Stimulated activated naive B cell treated with anti-CD40 and anti-IgM and Interleukin-4, amounts not matched to agents 10 μg/mL and 1 μg/mL and 100 μg/mL, for 72 hours (primary cell): ENCODE results near the gene SBF2.

ENCODE experiments used
- ATAC-seq, 2 donors: fragments of 150-1000 bp; cut with Tn5 transposase; replicated peaks; 2 replicates each; pipeline ENCODE4 v1.10.0; 2021; ENCODE audit warnings: moderate library complexity in 1 of 2
- DNase-seq: peaks from one replicate; pipeline ENCODE4 v3.0.0; 2021
- H3K27ac Mint-ChIP-seq: one replicate; pipeline ENCODE4 v1.8.0; 2022; ENCODE audit warnings: mild to moderate bottlenecking, mixed read lengths
- H3K27me3 Mint-ChIP-seq, 2 donors: one replicate each; pipeline ENCODE4 v1.8.0; 2022; ENCODE audit warnings: mixed read lengths in 2 of 2
- H3K36me3 Mint-ChIP-seq, 2 donors: one replicate each; pipeline ENCODE4 v1.8.0; 2022; ENCODE audit warnings: mixed read lengths in 2 of 2, mild to moderate bottlenecking in 1 of 2
- H3K4me1 Mint-ChIP-seq, 2 donors: one replicate each; pipeline ENCODE4 v1.8.0; 2022; ENCODE audit warnings: mixed read lengths in 2 of 2, mild to moderate bottlenecking in 1 of 2
- H3K4me3 Mint-ChIP-seq, 2 donors: one replicate each; pipeline ENCODE4 v1.8.0; 2022; ENCODE audit warnings: mild to moderate bottlenecking in 2 of 2, mixed read lengths in 2 of 2, moderate library complexity in 1 of 2
- H3K9me3 Mint-ChIP-seq, 2 donors: one replicate each; pipeline ENCODE4 v1.8.0; 2022; ENCODE audit warnings: mixed read lengths in 2 of 2, mild to moderate bottlenecking in 1 of 2

Gene SBF2

GRCh38 chr11:10309163-10310093, 15.4 kb upstream of the SBF2 start:
- H3K27ac Mint-ChIP-seq = no peak overlapping the region
- H3K9me3 Mint-ChIP-seq = no peaks in the 10 kb centered on the region
- H3K27me3 Mint-ChIP-seq = peaks cover 11 to 17% of the 10 kb centered on the region in 2 donors
- H3K36me3 Mint-ChIP-seq = peaks cover 0 to 6% of the 10 kb centered on the region in 2 donors
- DNase-seq (no peak), ATAC-seq (no peak)
- H3K4me1 Mint-ChIP-seq = peaks cover 38 to 63% of the 10 kb centered on the region in 2 donors
- H3K4me3 Mint-ChIP-seq = no peak overlapping the region

GRCh38 chr11:10308201-10308954, 14.4 kb upstream of the SBF2 start:
- Mint-ChIP-seq H3K27ac (peak overlapping the region; percentile 97), H3K4me1 (peaks cover 45 to 69% of the 10 kb centered on the region in 2 donors), H3K27me3 (peaks cover 11 to 17% of the 10 kb centered on the region in 2 donors), H3K36me3 (peaks cover 0 to 6% of the 10 kb centered on the region in 2 donors), H3K9me3 (no peaks in the 10 kb centered on the region), H3K4me3 (peak overlapping the region; percentile 94 to 96)
- ATAC-seq = no peak
- DNase-seq = no peak

GRCh38 chr11:10307400-10308200, 13.6 kb upstream of the SBF2 start:
- Mint-ChIP-seq H3K4me1 (peaks cover 49 to 73% of the 10 kb centered on the region in 2 donors), H3K27me3 (peaks cover 11 to 17% of the 10 kb centered on the region in 2 donors)

GRCh38 chr11:10307022-10307399, 13.0 kb upstream of the SBF2 start:
- Mint-ChIP-seq H3K4me1 (peaks cover 51 to 79% of the 10 kb centered on the region in 2 donors), H3K4me3 (peak overlapping the region; percentile 94 to 96), H3K27me3 (peaks cover 14 to 20% of the 10 kb centered on the region in 2 donors), H3K27ac (peak overlapping the region; percentile 97), H3K9me3 (no peaks in the 10 kb centered on the region), H3K36me3 (peaks cover 0 to 6% of the 10 kb centered on the region in 2 donors)
- DNase-seq = no peak
- no peak for ATAC-seq

More at GRCh38 chr11:10307400-10308200, 13.6 kb upstream of the SBF2 start:
- peak overlapping the region; percentile 97 for H3K27ac Mint-ChIP-seq
- peak overlapping the region; percentile 94 to 96 for H3K4me3 Mint-ChIP-seq
- peaks cover 0 to 6% of the 10 kb centered on the region in 2 donors for H3K36me3 Mint-ChIP-seq
- H3K9me3 Mint-ChIP-seq = no peaks in the 10 kb centered on the region
- DNase-seq = peak; percentile 84
- ATAC-seq = peak; percentile 78 to 82

GRCh38 chr11:10305964-10306918, 12.2 kb upstream of the SBF2 start:
- Mint-ChIP-seq H3K36me3 (peaks cover 0 to 6% of the 10 kb centered on the region in 2 donors), H3K4me3 (peak overlapping the region; percentile 94 to 96), H3K27ac (peak overlapping the region; percentile 97), H3K27me3 (peaks cover 17 to 22% of the 10 kb centered on the region in 2 donors), H3K4me1 (peaks cover 53 to 82% of the 10 kb centered on the region in 2 donors), H3K9me3 (no peaks in the 10 kb centered on the region)
- no peak for ATAC-seq
- DNase-seq = no peak

GRCh38 chr11:10305262-10305963, 11.4 kb upstream of the SBF2 start:
- Mint-ChIP-seq H3K36me3 (peaks cover 0 to 6% of the 10 kb centered on the region in 2 donors), H3K4me1 (peaks cover 52 to 80% of the 10 kb centered on the region in 2 donors), H3K4me3 (peak overlapping the region; percentile 94 to 96), H3K27me3 (peaks cover 17 to 20% of the 10 kb centered on the region in 2 donors), H3K27ac (peak overlapping the region; percentile 91), H3K9me3 (no peaks in the 10 kb centered on the region)
- ATAC-seq (no peak), DNase-seq (no peak)

GRCh38 chr11:10304495-10305261, 10.7 kb upstream of the SBF2 start, which contains the start of gene ADM:
TSS of gene ADM (plus strand) at chr11:10305073. CDS start at chr11:10305701, 628 bp downstream.
- Mint-ChIP-seq H3K36me3 (peaks cover 0 to 6% of the 10 kb centered on the region in 2 donors), H3K9me3 (no peaks in the 10 kb centered on the region), H3K4me3 (peak within 1 kb of the TSS; percentile 94 to 96), H3K27ac (peak within 1 kb of the TSS; percentile 94), H3K4me1 (peaks cover 53 to 75% of the 10 kb centered on the region in 2 donors), H3K27me3 (peaks cover 17 to 20% of the 10 kb centered on the region in 2 donors)
- ATAC-seq (peak; percentile 47 to 48), DNase-seq (no peak)

GRCh38 chr11:10303558-10304363, 9.7 kb upstream of the SBF2 start:
- peak overlapping the region; percentile 94 for H3K27ac Mint-ChIP-seq
- H3K4me1 Mint-ChIP-seq = peaks cover 49 to 75% of the 10 kb centered on the region in 2 donors

GRCh38 chr11:10302744-10303557, 8.9 kb upstream of the SBF2 start:
- Mint-ChIP-seq H3K4me1 (peaks cover 50 to 76% of the 10 kb centered on the region in 2 donors), H3K9me3 (no peaks in the 10 kb centered on the region), H3K36me3 (peaks cover 0 to 6% of the 10 kb centered on the region in 2 donors), H3K4me3 (peak overlapping the region; percentile 94 to 96), H3K27me3 (peaks cover 17 to 21% of the 10 kb centered on the region in 2 donors), H3K27ac (peak overlapping the region; percentile 94)
- DNase-seq = no peak
- ATAC-seq = peak; percentile 9 to 10

More at GRCh38 chr11:10303558-10304363, 9.7 kb upstream of the SBF2 start:
- H3K4me3 Mint-ChIP-seq = peak overlapping the region; percentile 94 to 96
- H3K36me3 Mint-ChIP-seq = peaks cover 0 to 6% of the 10 kb centered on the region in 2 donors
- ATAC-seq (no peak), DNase-seq (no peak)
- no peaks in the 10 kb centered on the region for H3K9me3 Mint-ChIP-seq
- H3K27me3 Mint-ChIP-seq = peaks cover 17 to 21% of the 10 kb centered on the region in 2 donors

- Mint-ChIP-seq H3K4me3 (peak overlapping the region; percentile 94 to 96), H3K36me3 (peaks cover 0 to 6% of the 10 kb centered on the region in 2 donors), H3K9me3 (no peaks in the 10 kb centered on the region), H3K27ac (peak overlapping the region; percentile 94), H3K4me1 (peaks cover 53 to 75% of the 10 kb centered on the region in 2 donors), H3K27me3 (peaks cover 17 to 21% of the 10 kb centered on the region in 2 donors)
- no peak for ATAC-seq
- no peak for DNase-seq
These were observed 8.3 kb upstream of the SBF2 start for GRCh38 chr11:10302359-10302743.
